Chondrocyte (in vitro differentiated cells): ENCODE measurements around the gene TANGO2. TPM values are rescaled to one million over a fixed set of nuclear protein-coding genes. Genes with fewer than 3 reads are reported as not detected.

Experiments
- DNase-seq: peaks from one replicate; pipeline ENCODE4 v3.0.0; 2021; ENCODE audit warnings: mixed read lengths, low spot score
- H3K27ac Mint-ChIP-seq: one replicate; pipeline ENCODE4 v1.8.0; 2021; ENCODE audit warnings: mild to moderate bottlenecking, moderate library complexity, mixed read lengths; ENCODE audit not compliant: unreplicated experiment
- H3K27me3 Mint-ChIP-seq: 2 replicates; pipeline ENCODE4 v1.8.0; 2021; ENCODE audit warnings: low read depth, mixed read lengths
- H3K36me3 Mint-ChIP-seq: 2 replicates; pipeline ENCODE4 v1.8.0; 2021; ENCODE audit warnings: low read depth, mixed read lengths
- H3K4me1 Mint-ChIP-seq: 2 replicates; pipeline ENCODE4 v1.8.0; 2021; ENCODE audit warnings: low read depth, mild to moderate bottlenecking, mixed read lengths
- H3K4me3 Mint-ChIP-seq: one replicate; pipeline ENCODE4 v1.8.0; 2021; ENCODE audit warnings: mild to moderate bottlenecking, moderate library complexity, mixed read lengths; ENCODE audit not compliant: unreplicated experiment
- H3K9me3 Mint-ChIP-seq: 2 replicates; pipeline ENCODE4 v1.8.0; 2021; ENCODE audit warnings: low read depth, mixed read lengths
- CTCF ChIP-seq: fragments of 200-600 bp; sonication (generic); IDR thresholded peaks from 2 replicates; pipeline ENCODE4 v1.5.0; 2021; ENCODE audit warnings: antibody characterized with exemption, mild to moderate bottlenecking, moderate library complexity
- total RNA-seq: library from RNA; stranded (reverse); gene quantifications from 3 replicates; pipeline ENCODE4 v1.2.1, GENCODE V29; 2021

Gene TANGO2
- total RNA-seq, 1 donor from 2014 or later = 30.1 TPM

GRCh38 chr22:20002128-20002527, 18.8 kb upstream of the TANGO2 start:
- TF ChIP-seq CTCF = no peak
- peaks cover 8% of the 10 kb centered on the region for H3K36me3 Mint-ChIP-seq
- peak; percentile 26 for DNase-seq
- H3K4me3 Mint-ChIP-seq = no peak overlapping the region
- peaks cover 6% of the 10 kb centered on the region for H3K4me1 Mint-ChIP-seq
- no peak overlapping the region for H3K27ac Mint-ChIP-seq
- peaks cover 20% of the 10 kb centered on the region for H3K9me3 Mint-ChIP-seq
- H3K27me3 Mint-ChIP-seq = no peaks in the 10 kb centered on the region

- H3K4me1 Mint-ChIP-seq = peaks cover 6% of the 10 kb centered on the region
Observed at GRCh38 chr22:20002636-20003035, 18.3 kb upstream of the TANGO2 start.

DNA sequence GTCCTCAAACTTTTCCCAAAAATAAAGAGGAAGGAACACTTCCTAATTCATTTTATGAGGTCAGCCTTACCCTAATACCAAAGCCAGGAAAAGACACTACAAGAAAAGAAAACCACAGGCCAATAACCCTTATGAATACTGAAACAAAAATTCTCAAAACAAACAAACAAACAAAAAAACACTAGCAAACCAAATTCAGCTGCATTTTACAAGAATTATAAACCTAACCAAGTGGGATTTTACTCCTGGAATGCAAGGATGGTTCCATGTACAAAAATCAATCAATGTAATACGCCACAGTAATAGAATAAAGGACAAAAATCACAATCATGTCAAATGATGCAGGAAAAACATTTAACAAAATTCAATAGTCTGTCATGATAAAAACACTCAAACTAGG, 17.6 kb upstream of the TANGO2 start:
- H3K9me3 Mint-ChIP-seq = peaks cover 20% of the 10 kb centered on the region
- H3K27me3 Mint-ChIP-seq = no peaks in the 10 kb centered on the region
- no peak for DNase-seq
- H3K4me1 Mint-ChIP-seq = peaks cover 6% of the 10 kb centered on the region
- TF ChIP-seq CTCF = no peak
- H3K36me3 Mint-ChIP-seq = peaks cover 8% of the 10 kb centered on the region
- no peak overlapping the region for H3K27ac Mint-ChIP-seq
- no peak overlapping the region for H3K4me3 Mint-ChIP-seq

More at GRCh38 chr22:20002636-20003035, 18.3 kb upstream of the TANGO2 start:
- Mint-ChIP-seq H3K36me3 (peaks cover 8% of the 10 kb centered on the region), H3K27ac (no peak overlapping the region), H3K27me3 (no peaks in the 10 kb centered on the region), H3K4me3 (no peak overlapping the region), H3K9me3 (peaks cover 20% of the 10 kb centered on the region)
- no peak for TF ChIP-seq CTCF
- no peak for DNase-seq

DNA sequence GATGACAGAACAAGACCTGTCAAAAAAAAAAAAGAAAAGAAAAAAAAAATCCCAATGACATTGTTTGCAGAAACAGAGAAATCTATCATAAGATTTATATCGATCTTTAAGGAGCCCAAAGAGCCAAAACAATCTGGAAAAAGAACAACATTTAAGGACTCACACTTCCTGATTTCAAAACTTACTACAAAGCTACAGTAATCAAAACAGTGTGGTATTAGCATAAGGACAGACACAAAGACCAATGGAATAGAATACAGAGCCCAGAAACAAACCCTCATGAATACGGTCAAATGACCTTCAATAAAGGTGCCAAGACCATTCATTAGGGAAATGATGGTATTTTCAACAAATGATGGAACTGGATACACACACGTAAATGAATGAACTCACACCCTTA, 16.4 kb upstream of the TANGO2 start:
- H3K27ac Mint-ChIP-seq = no peak overlapping the region
- no peak overlapping the region for H3K4me3 Mint-ChIP-seq
- peaks cover 20% of the 10 kb centered on the region for H3K9me3 Mint-ChIP-seq
- no peak for TF ChIP-seq CTCF
- H3K36me3 Mint-ChIP-seq = peaks cover 8% of the 10 kb centered on the region
- no peak for DNase-seq
- no peaks in the 10 kb centered on the region for H3K4me1 Mint-ChIP-seq
- no peaks in the 10 kb centered on the region for H3K27me3 Mint-ChIP-seq

- H3K27ac Mint-ChIP-seq = peak overlapping the region; percentile 36
- DNase-seq = peak; percentile 75
- no peaks in the 10 kb centered on the region for H3K27me3 Mint-ChIP-seq
- peaks cover 14% of the 10 kb centered on the region for H3K9me3 Mint-ChIP-seq
- H3K4me3 Mint-ChIP-seq = no peak overlapping the region
- no peaks in the 10 kb centered on the region for H3K4me1 Mint-ChIP-seq
- H3K36me3 Mint-ChIP-seq = peaks cover 5% of the 10 kb centered on the region
- no peak for TF ChIP-seq CTCF
Observed at GRCh38 chr22:20008221-20008995, 12.5 kb upstream of the TANGO2 start.
